Measurements from ENCODE around the gene ADAM22. TPM values are rescaled to one million over a fixed set of nuclear protein-coding genes. Genes with fewer than 3 reads are reported as not detected.
"Not testable (repeated sequence)": the region's sequence is repeated elsewhere in the genome, so short reads cannot be mapped to it uniquely, and the experiment has no call there.

ADAM22 gene
- total RNA-seq, 2 experiments from 2014 or later, result 1.2 to 1.9 TPM

DNA sequence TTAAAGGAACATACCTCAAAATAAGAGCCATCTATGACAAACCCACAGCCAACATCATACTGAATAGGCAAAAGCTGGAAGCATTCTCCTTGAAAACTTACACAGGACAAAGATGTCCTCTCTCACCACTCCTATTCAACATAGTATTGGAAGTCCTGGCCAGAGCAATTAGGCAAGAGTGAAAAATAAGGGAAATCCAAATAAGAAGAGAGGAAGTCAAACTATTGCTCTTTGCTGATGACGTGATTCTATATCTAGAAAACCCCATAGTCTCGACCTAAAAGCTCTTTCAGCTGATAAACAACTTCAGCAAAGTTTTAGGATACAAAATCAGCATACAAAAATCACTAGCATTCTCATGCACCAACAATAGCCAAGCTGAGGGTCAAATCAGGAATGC is 225.7 kb downstream of the ADAM22 start:
- Mint-ChIP-seq H3K36me3 (ENCODE audit: low read depth) (peaks cover 19% of the 10 kb centered on the region), H3K9me3 (peaks cover 16% of the 10 kb centered on the region)
- H3K27ac Mint-ChIP-seq; intact Hi-C loops (cut with micrococcal nuclease); DNase-seq; H3K4me1 Mint-ChIP-seq (ENCODE audit: low read depth); H3K27me3 Mint-ChIP-seq (ENCODE audit: low read depth); H3K4me3 Mint-ChIP-seq: not testable (repeated sequence)
- CTCF ChIA-PET, result interaction anchor here (0.8 kb wide), 1 partner anchor 9 kb away, joined by 3 read pairs; no protein-coding TSS in a partner anchor

DNA sequence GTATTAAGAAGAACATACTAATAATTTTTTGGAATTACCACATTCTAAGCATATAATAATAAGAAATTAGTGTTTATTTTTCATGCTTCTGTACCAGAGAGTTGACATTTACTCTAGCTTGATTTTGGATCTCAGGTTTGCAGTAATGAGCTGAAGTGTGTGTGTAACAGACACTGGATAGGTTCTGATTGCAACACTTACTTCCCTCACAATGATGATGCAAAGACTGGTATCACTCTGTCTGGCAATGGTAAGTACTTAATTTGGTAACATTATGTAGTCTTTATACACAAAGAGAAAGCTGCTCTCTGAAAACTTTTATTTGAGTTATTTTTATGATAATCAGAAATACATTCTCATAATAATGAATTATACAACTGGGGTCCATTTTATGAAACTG is 231.6 kb downstream of the ADAM22 start:
- Mint-ChIP-seq H3K27ac (no peak overlapping the region), H3K27me3 (ENCODE audit: low read depth) (no peaks in the 10 kb centered on the region), H3K36me3 (ENCODE audit: low read depth) (no peaks in the 10 kb centered on the region), H3K4me1 (ENCODE audit: low read depth) (no peaks in the 10 kb centered on the region), H3K9me3 (no peaks in the 10 kb centered on the region), H3K4me3 (no peak overlapping the region)
- DNase-seq, result no peak
- intact Hi-C loops (cut with micrococcal nuclease), result loop anchor here (5.0 kb wide), 1 partner anchor 658 kb away; no protein-coding TSS in a partner anchor
- CTCF ChIA-PET, result no interaction called here

DNA sequence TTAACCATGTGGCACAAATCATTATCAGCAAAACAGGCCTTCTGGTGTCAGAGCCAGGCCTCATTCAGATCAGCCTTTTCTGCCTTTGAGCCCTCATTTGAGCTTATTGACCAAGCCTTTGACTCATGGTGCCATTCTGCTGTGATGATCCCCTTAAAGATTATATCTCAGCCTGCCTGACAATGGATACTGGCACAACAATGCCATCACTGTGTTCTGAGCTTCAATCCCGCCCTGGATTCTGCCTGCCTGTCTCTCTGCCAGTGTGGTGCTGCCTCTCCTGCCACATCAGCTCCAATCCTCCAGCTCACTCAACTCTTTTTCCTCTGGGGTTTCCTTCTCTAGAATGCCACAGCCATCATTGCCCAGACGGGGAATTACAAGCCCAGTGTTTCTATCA is 233.2 kb downstream of the ADAM22 start:
- intact Hi-C loops (cut with micrococcal nuclease), result loop anchor here (5.0 kb wide), 1 partner anchor 660 kb away; no protein-coding TSS in a partner anchor
- H3K4me3 Mint-ChIP-seq, result no peak overlapping the region
- CTCF ChIA-PET, result no interaction called here

DNA sequence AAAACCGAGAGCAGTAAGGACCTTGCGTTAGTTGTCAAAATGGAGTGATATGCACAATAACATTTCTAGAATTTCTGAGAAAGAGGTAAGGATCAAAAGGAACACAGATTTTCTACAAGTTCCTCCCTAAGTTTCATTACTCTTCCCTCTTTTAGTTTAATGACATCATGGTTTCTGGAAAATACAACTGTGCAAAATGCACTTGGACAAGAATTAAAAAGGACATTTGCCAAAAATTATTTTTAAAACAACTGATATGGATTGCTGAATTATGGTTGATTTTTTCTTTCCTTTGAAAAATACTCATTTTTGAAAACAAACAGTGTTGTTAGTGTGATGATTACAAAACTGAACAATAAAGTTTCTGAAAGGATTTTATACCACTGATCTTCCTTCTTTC is 233.7 kb downstream of the ADAM22 start:
- no peak overlapping the region for H3K27ac Mint-ChIP-seq
- intact Hi-C loops (cut with micrococcal nuclease), result loop anchor here (5.0 kb wide), 1 partner anchor 660 kb away; no protein-coding TSS in a partner anchor
- H3K4me3 Mint-ChIP-seq, result no peak overlapping the region
- no peaks in the 10 kb centered on the region for H3K27me3 Mint-ChIP-seq (ENCODE audit: low read depth)
- no peaks in the 10 kb centered on the region for H3K4me1 Mint-ChIP-seq (ENCODE audit: low read depth)
- DNase-seq, result no peak
- CTCF ChIA-PET, result no interaction called here
- no peaks in the 10 kb centered on the region for H3K9me3 Mint-ChIP-seq
- no peaks in the 10 kb centered on the region for H3K36me3 Mint-ChIP-seq (ENCODE audit: low read depth)

More for the DNA sequence above, 233.2 kb downstream of the ADAM22 start:
- H3K36me3 Mint-ChIP-seq (ENCODE audit: low read depth), result no peaks in the 10 kb centered on the region
- no peaks in the 10 kb centered on the region for H3K4me1 Mint-ChIP-seq (ENCODE audit: low read depth)
- no peak overlapping the region for H3K27ac Mint-ChIP-seq
- no peaks in the 10 kb centered on the region for H3K27me3 Mint-ChIP-seq (ENCODE audit: low read depth)
- no peak for DNase-seq
- H3K9me3 Mint-ChIP-seq, result no peaks in the 10 kb centered on the region

DNA sequence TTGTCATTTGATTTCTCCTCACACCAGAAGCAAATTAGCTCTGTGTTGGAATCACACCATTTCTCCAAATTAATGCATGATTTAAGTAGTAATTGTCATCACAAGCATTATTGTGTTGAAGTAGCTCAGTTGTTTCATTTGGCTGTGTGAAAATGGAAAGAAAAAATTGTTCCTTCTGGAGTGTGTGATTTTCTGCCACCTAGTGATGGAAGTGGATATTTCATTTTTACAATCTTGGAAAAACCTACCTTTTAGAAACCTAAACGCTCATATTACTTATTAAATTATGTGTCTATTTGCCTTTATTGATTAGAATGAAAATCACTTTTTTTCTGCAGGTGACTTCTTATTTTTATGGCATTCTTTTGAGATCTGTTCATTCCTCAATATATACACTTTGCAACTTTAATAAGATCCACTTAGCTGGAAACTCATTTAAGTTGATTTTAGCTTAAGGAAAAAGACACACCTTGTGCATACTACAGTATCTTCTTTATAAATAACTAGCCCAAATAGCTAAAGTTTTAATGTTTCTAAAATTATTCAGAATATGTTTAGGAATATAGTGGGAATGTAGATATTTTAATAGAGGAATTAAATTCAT is 235.8 kb downstream of the ADAM22 start:
- Mint-ChIP-seq H3K27me3 (ENCODE audit: low read depth) (no peaks in the 10 kb centered on the region), H3K36me3 (ENCODE audit: low read depth) (no peaks in the 10 kb centered on the region), H3K4me1 (ENCODE audit: low read depth) (no peaks in the 10 kb centered on the region), H3K9me3 (no peaks in the 10 kb centered on the region), H3K27ac (no peak overlapping the region), H3K4me3 (no peak overlapping the region)
- CTCF ChIA-PET, result interaction anchor here (0.6 to 1.9 kb wide), 14 partner anchors 10 to 664 kb away, joined by 3 to 5 read pairs (median 3); partner anchors contain the start of gene ADAM22
- DNase-seq, result no peak
- intact Hi-C loops (cut with micrococcal nuclease), result loop anchor here (1.0 to 5.0 kb wide), 2 partner anchors 372 to 663 kb away; no protein-coding TSS in a partner anchor

DNA sequence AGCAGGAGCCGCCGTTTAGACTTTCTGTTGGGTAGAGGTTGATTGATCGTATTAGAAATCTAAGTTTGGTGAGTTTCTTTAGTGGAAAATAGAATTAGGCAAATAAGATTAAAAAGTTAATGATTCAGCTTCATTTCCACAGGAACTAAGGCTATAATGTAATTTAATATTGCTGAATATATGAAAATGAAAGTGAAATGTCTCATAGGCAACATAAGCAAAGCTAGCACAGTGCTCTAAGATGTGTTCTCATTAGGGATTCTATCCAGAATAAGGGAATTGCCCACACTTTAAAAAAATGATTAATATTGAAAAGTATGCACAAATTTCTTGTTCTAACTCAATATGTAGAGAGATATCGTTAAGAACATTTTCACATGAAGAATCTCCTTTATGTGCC is 238.8 kb downstream of the ADAM22 start:
- no peak overlapping the region for H3K4me3 Mint-ChIP-seq
- H3K36me3 Mint-ChIP-seq (ENCODE audit: low read depth), result no peaks in the 10 kb centered on the region
- H3K9me3 Mint-ChIP-seq, result no peaks in the 10 kb centered on the region
- DNase-seq, result no peak
- intact Hi-C loops (cut with micrococcal nuclease), result no loop called here
- H3K4me1 Mint-ChIP-seq (ENCODE audit: low read depth), result no peaks in the 10 kb centered on the region
- no peak overlapping the region for H3K27ac Mint-ChIP-seq
- CTCF ChIA-PET, result no interaction called here
- H3K27me3 Mint-ChIP-seq (ENCODE audit: low read depth), result no peaks in the 10 kb centered on the region

DNA sequence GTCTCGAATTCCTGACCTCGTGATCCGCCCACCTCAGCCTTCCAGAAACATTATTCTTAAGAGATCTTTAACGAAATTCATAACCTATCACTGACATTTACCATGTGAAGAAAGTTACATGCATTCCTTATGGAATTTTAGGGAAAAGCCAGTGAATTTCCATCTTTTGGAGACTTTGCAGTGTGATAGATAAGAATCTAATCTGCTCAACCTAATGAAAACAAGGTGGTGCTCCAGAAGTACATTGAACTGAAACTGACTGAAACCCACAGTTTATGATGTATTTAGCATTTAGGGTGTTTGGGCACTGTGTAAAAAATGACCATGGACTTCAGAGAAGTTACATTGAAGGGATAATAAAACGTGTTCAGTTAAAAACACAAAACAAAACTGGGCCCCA is 242.1 kb downstream of the ADAM22 start:
- CTCF ChIA-PET, result no interaction called here
- no peaks in the 10 kb centered on the region for H3K36me3 Mint-ChIP-seq (ENCODE audit: low read depth)
- no peak overlapping the region for H3K27ac Mint-ChIP-seq
- DNase-seq, result no peak
- no peak overlapping the region for H3K4me3 Mint-ChIP-seq
- intact Hi-C loops (cut with micrococcal nuclease), result no loop called here
- no peaks in the 10 kb centered on the region for H3K4me1 Mint-ChIP-seq (ENCODE audit: low read depth)
- no peaks in the 10 kb centered on the region for H3K9me3 Mint-ChIP-seq
- H3K27me3 Mint-ChIP-seq (ENCODE audit: low read depth), result no peaks in the 10 kb centered on the region

DNA sequence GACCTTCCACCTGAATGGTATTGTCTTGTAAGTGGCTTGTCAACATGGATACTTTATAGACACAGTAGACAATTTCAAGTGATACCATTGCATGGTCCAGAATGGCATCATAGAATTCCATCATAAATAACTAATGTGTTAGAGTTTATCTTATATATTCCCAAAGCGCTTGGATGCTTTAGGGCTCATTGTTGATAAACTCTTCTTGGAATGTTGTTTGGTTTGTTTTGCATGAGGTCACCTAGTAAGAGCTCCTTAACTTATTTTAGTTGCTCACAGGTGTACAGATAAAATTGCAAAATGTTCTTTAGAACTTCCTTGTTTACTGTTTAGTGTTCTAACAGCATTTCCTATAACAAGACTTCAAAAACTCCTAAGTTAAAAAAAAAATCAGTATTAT is 249.0 kb downstream of the ADAM22 start:
- CTCF ChIA-PET, result no interaction called here
- intact Hi-C loops (cut with micrococcal nuclease), result no loop called here
- Mint-ChIP-seq H3K36me3 (ENCODE audit: low read depth) (peaks cover 3% of the 10 kb centered on the region), H3K27ac (no peak overlapping the region), H3K27me3 (ENCODE audit: low read depth) (no peaks in the 10 kb centered on the region), H3K4me3 (no peak overlapping the region), H3K9me3 (no peaks in the 10 kb centered on the region), H3K4me1 (ENCODE audit: low read depth) (no peaks in the 10 kb centered on the region)
- no peak for DNase-seq

DNA sequence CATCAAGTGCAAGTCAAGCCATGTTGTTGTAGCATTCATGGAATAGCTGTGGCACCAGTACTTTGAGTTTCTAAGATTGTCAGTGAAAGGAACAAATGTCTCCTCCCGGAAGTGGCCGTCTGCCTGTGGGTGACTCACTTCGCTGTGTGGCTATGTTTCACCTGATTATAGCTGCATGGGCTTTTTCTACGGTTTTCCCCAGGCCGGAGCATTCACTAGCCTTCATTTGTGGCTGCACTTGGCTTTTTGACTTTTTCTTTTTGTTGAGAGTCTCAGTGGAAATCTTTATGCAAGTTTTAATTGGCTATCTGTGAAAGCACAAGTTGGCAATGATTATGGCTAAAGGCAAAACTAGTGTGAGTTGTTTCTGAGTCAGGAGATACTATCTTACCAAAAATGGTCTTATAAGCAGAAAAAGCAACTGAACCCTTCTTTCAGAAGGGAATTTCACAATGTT is 250.8 kb downstream of the ADAM22 start:
- intact Hi-C loops (cut with micrococcal nuclease), result no loop called here
- CTCF ChIA-PET, result no interaction called here

DNA sequence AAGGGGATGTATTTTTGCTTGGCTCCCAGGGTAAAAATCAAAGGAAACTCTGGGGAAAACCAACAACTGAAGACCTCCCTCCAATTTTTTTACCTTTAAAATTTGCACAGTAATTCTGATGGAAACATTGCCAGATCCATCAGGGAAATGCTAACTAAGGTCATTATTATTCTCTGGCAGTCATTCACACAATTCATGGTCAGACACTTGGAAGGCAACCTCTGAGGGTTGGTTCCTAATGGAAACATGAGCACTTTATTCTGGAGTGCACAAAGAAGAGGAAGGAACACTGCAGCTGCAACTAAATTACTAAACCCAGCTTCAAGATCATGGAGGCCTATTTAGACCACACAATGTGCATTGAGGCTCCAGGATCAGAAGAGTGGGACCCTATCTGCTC is 251.6 kb downstream of the ADAM22 start:
- Mint-ChIP-seq H3K4me3 (no peak overlapping the region), H3K4me1 (ENCODE audit: low read depth) (no peaks in the 10 kb centered on the region), H3K9me3 (no peaks in the 10 kb centered on the region), H3K36me3 (ENCODE audit: low read depth) (peaks cover 3% of the 10 kb centered on the region), H3K27me3 (ENCODE audit: low read depth) (no peaks in the 10 kb centered on the region), H3K27ac (no peak overlapping the region)
- no peak for DNase-seq
- CTCF ChIA-PET, result no interaction called here
- intact Hi-C loops (cut with micrococcal nuclease), result no loop called here

More for the DNA sequence above, 250.8 kb downstream of the ADAM22 start:
- H3K4me3 Mint-ChIP-seq, result no peak overlapping the region
- H3K4me1 Mint-ChIP-seq (ENCODE audit: low read depth), result no peaks in the 10 kb centered on the region
- H3K36me3 Mint-ChIP-seq (ENCODE audit: low read depth), result peaks cover 3% of the 10 kb centered on the region
- no peak overlapping the region for H3K27ac Mint-ChIP-seq
- no peaks in the 10 kb centered on the region for H3K9me3 Mint-ChIP-seq
- DNase-seq, result no peak
- no peaks in the 10 kb centered on the region for H3K27me3 Mint-ChIP-seq (ENCODE audit: low read depth)

DNA sequence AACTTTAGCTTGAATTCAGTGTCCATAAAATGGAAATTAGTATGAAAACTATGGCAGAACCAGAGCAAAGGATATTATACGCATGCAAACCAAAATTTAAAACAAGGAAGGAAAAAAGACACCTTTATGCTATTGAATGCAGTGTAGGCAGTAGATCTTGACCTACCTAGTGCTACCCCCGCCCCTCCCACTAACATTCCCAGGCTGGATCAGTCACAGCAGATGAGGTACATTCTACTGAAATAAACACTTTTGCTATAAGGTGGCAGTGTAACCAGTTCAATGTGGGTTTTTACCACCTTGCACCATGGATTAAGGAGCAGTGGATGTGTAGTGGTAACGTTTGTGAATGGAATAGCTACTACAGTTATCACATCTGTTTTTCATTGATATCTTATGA is 257.9 kb downstream of the ADAM22 start:
- Mint-ChIP-seq H3K27ac (no peak overlapping the region), H3K4me3 (no peak overlapping the region), H3K36me3 (ENCODE audit: low read depth) (peaks cover 2% of the 10 kb centered on the region), H3K4me1 (ENCODE audit: low read depth) (no peaks in the 10 kb centered on the region), H3K9me3 (no peaks in the 10 kb centered on the region), H3K27me3 (ENCODE audit: low read depth) (no peaks in the 10 kb centered on the region)
- intact Hi-C loops (cut with micrococcal nuclease), result no loop called here
- DNase-seq, result no peak
- CTCF ChIA-PET, result no interaction called here

DNA sequence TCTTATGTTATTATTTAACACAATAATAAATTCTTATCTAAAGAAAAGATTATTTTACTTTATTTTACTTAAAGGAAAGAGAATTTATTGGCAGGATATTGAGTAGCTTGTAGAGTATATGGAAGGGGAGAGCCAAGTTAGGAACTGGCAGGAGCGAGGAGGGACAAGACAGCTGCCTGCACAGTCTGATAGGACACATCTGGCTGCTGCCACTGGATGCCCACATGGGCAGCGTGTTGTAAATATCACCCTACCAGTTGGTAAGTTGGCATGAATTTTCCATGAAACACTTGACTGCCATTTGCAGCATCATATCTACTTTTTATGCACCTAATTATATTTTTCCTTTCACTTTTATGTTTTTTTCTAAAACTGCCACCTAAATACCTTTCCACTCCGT is 266.2 kb downstream of the ADAM22 start:
- intact Hi-C loops (cut with micrococcal nuclease), result no loop called here
- Mint-ChIP-seq H3K27me3 (ENCODE audit: low read depth) (no peaks in the 10 kb centered on the region), H3K36me3 (ENCODE audit: low read depth) (peaks cover 22% of the 10 kb centered on the region), H3K9me3 (no peaks in the 10 kb centered on the region), H3K4me3 (no peak overlapping the region), H3K27ac (no peak overlapping the region), H3K4me1 (ENCODE audit: low read depth) (peaks cover 13% of the 10 kb centered on the region)
- CTCF ChIA-PET, result no interaction called here
- DNase-seq, result no peak

DNA sequence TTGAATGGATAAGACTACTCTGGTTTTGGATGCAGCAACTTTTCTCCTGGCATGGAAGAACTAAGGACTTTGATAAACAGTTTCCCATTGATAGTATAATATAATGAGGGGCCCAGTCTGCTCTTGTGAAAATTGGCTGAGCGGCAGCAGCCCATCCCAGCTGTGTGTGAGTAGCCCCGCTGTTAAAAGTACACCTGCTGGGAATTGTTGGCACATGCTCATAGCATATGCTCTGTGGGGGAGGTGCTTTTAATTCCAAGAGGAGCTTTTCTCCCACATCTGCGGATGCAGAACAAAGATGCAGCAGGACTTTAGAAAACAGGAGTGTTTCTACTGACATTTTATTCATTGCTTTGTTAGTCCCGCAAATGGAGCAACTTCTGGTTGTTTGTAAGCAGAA is 266.7 kb downstream of the ADAM22 start:
- DNase-seq, result no peak
- no peak overlapping the region for H3K27ac Mint-ChIP-seq
- H3K4me1 Mint-ChIP-seq (ENCODE audit: low read depth), result peaks cover 13% of the 10 kb centered on the region
- H3K9me3 Mint-ChIP-seq, result no peaks in the 10 kb centered on the region
- H3K4me3 Mint-ChIP-seq, result no peak overlapping the region
- no peaks in the 10 kb centered on the region for H3K27me3 Mint-ChIP-seq (ENCODE audit: low read depth)
- peaks cover 23% of the 10 kb centered on the region for H3K36me3 Mint-ChIP-seq (ENCODE audit: low read depth)
- CTCF ChIA-PET, result no interaction called here
- intact Hi-C loops (cut with micrococcal nuclease), result no loop called here

All from activated naive CD4-positive, alpha-beta T cell treated with anti-CD3 and anti-CD28 coated beads for 36 hours (primary cell).